B cell (primary cell): ENCODE measurements around the gene ZFP36L1. TPM values are rescaled to one million over a fixed set of nuclear protein-coding genes. Genes with fewer than 3 reads are reported as not detected.

Source experiments
- ATAC-seq: fragments of 200-7000 bp; cut with Tn5 transposase; one replicate; pipeline ENCODE4 v1.10.0; 2021; ENCODE audit warnings: low read depth, mild to moderate bottlenecking, moderate number of reproducible peaks, moderate library complexity
- CTCF ChIA-PET: fragments of 350-600 bp; sonication (Branson Sonifier 250); formaldehyde crosslinking; loops from one replicate; lab custom pipeline; 2021; ENCODE audit warnings: antibody characterized with exemption, inconsistent platforms; lab: Charles Lee
- POLR2A ChIA-PET: fragments of 350-600 bp; sonication (Branson Sonifier 250); formaldehyde crosslinking; loops from one replicate; lab custom pipeline; 2021; ENCODE audit warnings: antibody characterized with exemption; lab: Charles Lee
- DNase-seq: peaks from one replicate; pipeline ENCODE4 v3.0.0; 2013
- H2AFZ ChIP-seq: 2 replicates; pipeline ENCODE4 v1.6.1; 2012; ENCODE audit warnings: mild to moderate bottlenecking, low read depth, low read length; ENCODE audit not compliant: insufficient read depth, poor library complexity, severe bottlenecking
- H3K27ac ChIP-seq, 2 donors: 1 replicate in 1 of 2; 2 replicates in 1 of 2; pipeline ENCODE4 v1.5.1; 2012 to 2013; ENCODE audit warnings: low read length in 2 of 2, mild to moderate bottlenecking in 2 of 2, moderate library complexity in 1 of 2
- H3K27me3 ChIP-seq, 4 experiments: fragments of 200-600 bp in 1 of 4; sonication (generic) in 1 of 4; replicated peaks in 1 of 4; 1 replicate in 2 of 4; 2 replicates in 2 of 4; pipeline versions ENCODE4 v1.6.1 to v1.7.0; 2013 to 2016; ENCODE audit warnings: low read length in 3 of 4, mild to moderate bottlenecking in 2 of 4, mixed read lengths in 1 of 4, moderate library complexity in 1 of 4; ENCODE audit not compliant: insufficient read depth in 4 of 4, control insufficient read depth in 3 of 4; ENCODE audit errors: control extremely low read depth in 1 of 4
- H3K36me3 ChIP-seq, 2 experiments: replicated peaks in 1 of 2; 1 replicate in 1 of 2; 2 replicates in 1 of 2; pipeline versions ENCODE4 v1.6.1 to v1.7.1; 2013; ENCODE audit warnings: low read length in 1 of 2; ENCODE audit not compliant: insufficient read depth in 2 of 2, control insufficient read depth in 1 of 2; ENCODE audit errors: control extremely low read depth in 1 of 2, extremely low read depth in 1 of 2
- H3K4me1 ChIP-seq, 2 donors: fragments of 200-600 bp in 1 of 2; sonication (generic) in 1 of 2; 1 replicate in 1 of 2; 2 replicates in 1 of 2; pipeline versions ENCODE4 v1.5.1 to v1.6.1; 2013 to 2017; ENCODE audit warnings: low read length in 2 of 2; ENCODE audit not compliant: control insufficient read depth in 2 of 2, insufficient read depth in 2 of 2
- H3K4me2 ChIP-seq: replicated peaks from 2 replicates; pipeline ENCODE3; 2012; ENCODE audit warnings: mild to moderate bottlenecking, low read depth, low read length; ENCODE audit not compliant: poor library complexity, severe bottlenecking
- H3K4me3 ChIP-seq, 5 experiments: fragments of 200-600 bp in 1 of 5; sonication (generic) in 1 of 5; 1 replicate in 3 of 5; 2 replicates in 2 of 5; pipeline versions ENCODE4 v1.5.1 to v1.7.0; 2011 to 2016; ENCODE audit warnings: low read length in 4 of 5, mild to moderate bottlenecking in 4 of 5, low read depth in 2 of 5, control low read depth in 1 of 5, moderate library complexity in 1 of 5; ENCODE audit not compliant: insufficient read depth in 1 of 5; ENCODE audit errors: control extremely low read depth in 1 of 5, extremely low read depth in 1 of 5
- H3K79me2 ChIP-seq: fragments of 200-600 bp; sonication (generic); one replicate; pipeline ENCODE4 v1.6.0; 2016; ENCODE audit warnings: low read length; ENCODE audit not compliant: control insufficient read depth, insufficient read depth
- H3K9ac ChIP-seq: fragments of 200-600 bp; sonication (generic); 2 replicates; pipeline ENCODE4 v1.6.1; 2017; ENCODE audit warnings: mild to moderate bottlenecking, low read length, moderate library complexity
- H3K9me3 ChIP-seq, 3 donors: one replicate each; pipeline versions ENCODE4 v1.6.1 to v1.7.1; 2013; ENCODE audit warnings: low read length in 2 of 3; ENCODE audit not compliant: control insufficient read depth in 2 of 3, insufficient read depth in 1 of 3; ENCODE audit errors: control extremely low read depth in 1 of 3
- H4K20me1 ChIP-seq: 2 replicates; pipeline ENCODE4 v1.6.0; 2012; ENCODE audit warnings: mild to moderate bottlenecking, low read length; ENCODE audit not compliant: insufficient read depth, control insufficient read depth, poor library complexity, severe bottlenecking
- H3K27ac Mint-ChIP-seq: one replicate; pipeline ENCODE4 v1.8.0; 2021; ENCODE audit warnings: mixed read lengths
- H3K27me3 Mint-ChIP-seq: one replicate; pipeline ENCODE4 v1.8.0; 2021; ENCODE audit warnings: mixed read lengths
- H3K4me1 Mint-ChIP-seq: one replicate; pipeline ENCODE4 v1.8.0; 2021; ENCODE audit warnings: mixed read lengths
- H3K4me3 Mint-ChIP-seq: one replicate; pipeline ENCODE4 v1.8.0; 2021; ENCODE audit warnings: mixed read lengths
- H3K9me3 Mint-ChIP-seq: one replicate; pipeline ENCODE4 v1.8.0; 2022; ENCODE audit warnings: mixed read lengths; ENCODE audit not compliant: insufficient read depth
- EZH2 ChIP-seq: IDR thresholded peaks from 2 replicates; pipeline ENCODE4 v1.6.1; 2012; ENCODE audit warnings: borderline replicate concordance, low read depth, mild to moderate bottlenecking, moderate library complexity, low read length; ENCODE audit not compliant: insufficient read depth, poor library complexity, severe bottlenecking
- WGBS: methylation state at CpG from one replicate; pipeline ENCODE4 v1.1.5; 2013; ENCODE audit warnings: missing lambda C conversion rate; ENCODE audit not compliant: insufficient coverage; 5-methylcytosine and 5-hydroxymethylcytosine counted together
- intact Hi-C: fragments of 100-400 bp; cut with micrococcal nuclease; formaldehyde crosslinking; loops from one replicate; pipeline ENCODE4 v1.10.0; 2022
- polyA plus RNA-seq: library from polyadenylated mRNA; depleted of rRNA; stranded (reverse); fragments of >200 nt; gene quantifications from 2 replicates; pipeline ENCODE4 v1.2.3, GENCODE V29; 2012
- total RNA-seq, 2 donors: library from RNA; stranded (reverse); fragments of 120-200 nt in 1 of 2; gene quantifications; 1 replicate in 1 of 2; 2 replicates in 1 of 2; pipeline versions ENCODE4 v1.2.3 to v1.2.4, GENCODE V29; 2013 to 2022
- TF ChIP-seq, protein P1 (sequence below): fragments of 200-600 bp; IDR thresholded peaks from one replicate; pipeline ENCODE4 v1.8.0; 2022; ENCODE audit warnings: antibody characterized with exemption, mild to moderate bottlenecking

Gene ZFP36L1
- total and polyA plus RNA-seq, 2 donors (not counting 1 experiment from before 2014, with no cell fraction given), result 572 to 983 TPM

GRCh38 chr14:68810173-68811153, 17.6 kb upstream of the ZFP36L1 start:
- Mint-ChIP-seq H3K4me3 (no peak overlapping the region), H3K27ac (peak overlapping the region; percentile 60), H3K27me3 (no peaks in the 10 kb centered on the region), H3K4me1 (peaks cover 92% of the 10 kb centered on the region), H3K9me3 (no peaks in the 10 kb centered on the region)
- Histone ChIP-seq H2AFZ (no peak overlapping the region), H4K20me1 (no peaks in the 10 kb centered on the region), H3K4me3 (no peak overlapping the region), H3K27me3 (no peaks in the 10 kb centered on the region), H3K4me1 (peaks cover 78 to 90% of the 10 kb centered on the region in 2 donors), H3K9ac (no peak overlapping the region), H3K27ac (peak overlapping the region in 1 of 2 donors; percentile 7), H3K9me3 (no peaks in the 10 kb centered on the region), H3K36me3 (no peaks in the 10 kb centered on the region), H3K79me2 (peaks cover 86% of the 10 kb centered on the region), H3K4me2 (peak overlapping the region; percentile 1)
- DNase-seq (no peak), ATAC-seq (no peak)
- TF ChIP-seq EZH2, result no peak
- TF ChIP-seq, protein P1, sequence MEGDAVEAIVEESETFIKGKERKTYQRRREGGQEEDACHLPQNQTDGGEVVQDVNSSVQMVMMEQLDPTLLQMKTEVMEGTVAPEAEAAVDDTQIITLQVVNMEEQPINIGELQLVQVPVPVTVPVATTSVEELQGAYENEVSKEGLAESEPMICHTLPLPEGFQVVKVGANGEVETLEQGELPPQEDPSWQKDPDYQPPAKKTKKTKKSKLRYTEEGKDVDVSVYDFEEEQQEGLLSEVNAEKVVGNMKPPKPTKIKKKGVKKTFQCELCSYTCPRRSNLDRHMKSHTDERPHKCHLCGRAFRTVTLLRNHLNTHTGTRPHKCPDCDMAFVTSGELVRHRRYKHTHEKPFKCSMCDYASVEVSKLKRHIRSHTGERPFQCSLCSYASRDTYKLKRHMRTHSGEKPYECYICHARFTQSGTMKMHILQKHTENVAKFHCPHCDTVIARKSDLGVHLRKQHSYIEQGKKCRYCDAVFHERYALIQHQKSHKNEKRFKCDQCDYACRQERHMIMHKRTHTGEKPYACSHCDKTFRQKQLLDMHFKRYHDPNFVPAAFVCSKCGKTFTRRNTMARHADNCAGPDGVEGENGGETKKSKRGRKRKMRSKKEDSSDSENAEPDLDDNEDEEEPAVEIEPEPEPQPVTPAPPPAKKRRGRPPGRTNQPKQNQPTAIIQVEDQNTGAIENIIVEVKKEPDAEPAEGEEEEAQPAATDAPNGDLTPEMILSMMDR, result no peak
- intact Hi-C loops, result loop anchor here (10.0 kb wide), 1 partner anchor 296 kb away; no protein-coding TSS in a partner anchor
- ChIA-PET POLR2A (interaction anchor here (0.6 to 1.8 kb wide), 4 partner anchors 12 to 484 kb away, joined by 4 to 6 read pairs (median 4); no protein-coding TSS in a partner anchor), CTCF (interaction anchor here (1.0 to 9.9 kb wide), 3 partner anchors 15 to 561 kb away, joined by 3 to 263 read pairs (median 4); partner anchors contain the start of gene ZFP36L1)
- 93% methylated on average over 4 of the region's 8 CpGs for WGBS
